GM12872 (cell line): ENCODE measurements around the gene CDKN2A.

Source experiments
- CTCF ChIP-seq: IDR thresholded peaks from 3 replicates; pipeline ENCODE4 v1.5.1; 2011; ENCODE audit warnings: low read depth, mild to moderate bottlenecking, low read length, moderate library complexity; ENCODE audit not compliant: insufficient read depth

Gene CDKN2A

DNA sequence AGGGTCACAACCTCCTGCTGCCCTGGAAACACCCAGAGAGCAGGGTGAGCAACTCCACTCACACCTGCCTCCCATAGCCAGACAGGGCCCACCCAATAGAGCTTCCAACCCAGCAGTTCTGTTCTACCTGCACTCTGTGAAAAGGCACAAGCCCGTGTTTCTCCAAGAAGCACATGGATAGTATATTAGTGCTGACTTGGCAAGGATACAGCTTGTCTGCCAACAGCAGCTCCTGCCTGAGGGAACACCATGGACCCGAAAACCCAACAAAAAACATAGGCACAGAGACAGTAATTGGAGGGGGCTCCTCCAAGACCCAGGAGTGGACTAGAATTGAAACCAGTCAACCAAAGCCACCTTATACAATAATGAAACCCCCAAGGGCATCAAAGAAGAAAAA, 48.6 kb downstream of the CDKN2A start:
- no peak for TF ChIP-seq CTCF

- no peak for TF ChIP-seq CTCF
These were observed 50.7 kb downstream of the CDKN2A start for GRCh38 chr9:21943464-21943863.

GRCh38 chr9:21941337-21941995, 52.7 kb downstream of the CDKN2A start:
- TF ChIP-seq CTCF, result no peak

DNA sequence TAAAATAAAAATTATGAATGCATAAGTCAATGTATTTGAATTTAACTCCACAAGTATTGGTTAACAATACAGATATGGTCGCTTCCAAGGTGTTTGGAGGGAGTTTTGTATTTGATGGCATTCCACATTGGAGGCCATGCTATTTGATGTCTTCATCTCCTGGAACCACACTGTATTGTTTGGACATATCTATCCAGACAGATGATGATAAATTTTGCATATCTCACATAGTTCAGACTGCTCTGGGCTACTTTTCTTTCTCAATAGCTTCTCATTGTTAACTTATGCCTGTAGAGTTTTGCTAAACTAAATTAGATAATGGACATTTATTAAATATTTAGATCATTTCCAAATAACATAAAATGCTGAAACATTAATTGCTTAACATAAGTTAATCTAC, 58.0 kb downstream of the CDKN2A start:
- TF ChIP-seq CTCF, result no peak

- no peak for TF ChIP-seq CTCF
These were observed 58.6 kb downstream of the CDKN2A start for GRCh38 chr9:21935631-21936030.

GRCh38 chr9:21933865-21934264, 60.3 kb downstream of the CDKN2A start:
- TF ChIP-seq CTCF, result no peak

DNA sequence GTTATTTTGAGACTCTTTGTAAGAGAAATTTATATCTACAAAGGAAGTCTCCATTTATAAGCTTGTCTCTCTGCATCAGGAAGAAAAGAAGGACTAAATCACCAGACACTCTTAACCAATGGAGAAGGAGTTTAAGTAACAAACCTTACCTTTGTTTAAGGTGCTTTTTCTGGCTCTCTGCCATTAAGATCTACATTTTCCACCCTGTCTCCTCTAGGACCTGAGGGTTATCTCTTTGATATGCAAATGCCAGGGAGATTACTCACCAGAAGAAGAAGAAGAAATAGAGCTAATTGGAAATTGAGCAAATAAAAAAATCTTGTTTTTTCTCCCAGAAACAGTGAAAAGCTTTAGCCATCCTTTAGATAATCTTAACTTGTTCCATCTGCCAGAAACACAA, 60.9 kb downstream of the CDKN2A start:
- no peak for TF ChIP-seq CTCF
